SK-N-MC (cell line): ENCODE results near the gene SGCE.

ENCODE experiments used
- DNase-seq: peaks from one replicate; pipeline ENCODE4 v3.0.0-alpha.2; 2011; ENCODE audit warnings: low read depth, low spot score
- H3K27ac ChIP-seq: fragments of 200-600 bp; sonication (generic); 2 replicates; pipeline ENCODE4 v1.5.1; 2016; ENCODE audit warnings: mixed run types
- H3K36me3 ChIP-seq: fragments of 200-600 bp; sonication (generic); 2 replicates; pipeline ENCODE4 v1.6.1; 2017; ENCODE audit warnings: antibody characterized with exemption, low read length, mixed read lengths; ENCODE audit not compliant: insufficient read depth
- H3K4me3 ChIP-seq: fragments of 200-600 bp; sonication (generic); 2 replicates; pipeline ENCODE4 v1.5.1; 2016
- H3K9ac ChIP-seq: fragments of 200-600 bp; sonication (generic); 2 replicates; pipeline ENCODE4 v1.8.0; 2017; ENCODE audit warnings: mixed run types, mixed read lengths; ENCODE audit not compliant: insufficient read length
- H3K9me3 ChIP-seq: fragments of 200-600 bp; sonication (generic); 2 replicates; pipeline ENCODE4 v1.6.1; 2017; ENCODE audit warnings: low read depth, mild to moderate bottlenecking, antibody characterized with exemption, low read length, moderate library complexity, mixed read lengths
- EZH2 ChIP-seq: fragments of 200-600 bp; sonication (generic); IDR thresholded peaks from one replicate; pipeline ENCODE4 v1.6.1; 2017; ENCODE audit warnings: antibody characterized with exemption
- FOXP2 ChIP-seq: optimal IDR thresholded peaks from 2 replicates; pipeline ENCODE3; 2011; ENCODE audit warnings: mild to moderate bottlenecking, moderate library complexity; ENCODE audit not compliant: insufficient read depth; ENCODE audit errors: extremely low read length, control extremely low read depth
- POLR2AphosphoS5 ChIP-seq: IDR thresholded peaks from 2 replicates; pipeline ENCODE4 v1.6.1; 2012; ENCODE audit warnings: mild to moderate bottlenecking, low read depth, low read length, borderline replicate concordance

The SGCE gene

DNA sequence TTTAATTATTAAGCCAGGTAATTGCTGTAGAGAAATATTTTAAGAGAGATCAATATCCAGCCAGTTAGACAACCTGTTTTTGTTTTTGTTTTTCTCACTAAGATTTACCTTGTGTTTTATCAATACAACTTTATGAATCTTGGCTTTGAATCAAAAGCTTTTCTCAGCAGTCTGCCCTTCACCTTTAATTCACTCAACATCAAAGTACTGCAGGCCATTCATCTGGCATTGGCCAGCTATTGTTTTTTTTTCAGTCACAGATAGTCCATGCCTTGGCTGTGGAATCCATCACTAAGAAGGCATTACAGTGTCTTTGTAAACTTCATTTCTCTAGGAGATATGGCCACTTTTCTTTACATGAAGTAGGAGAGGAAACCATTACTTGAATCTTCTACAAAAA, 20.2 kb downstream of the SGCE start:
- no peaks in the 10 kb centered on the region for H3K36me3 ChIP-seq
- TF ChIP-seq EZH2: no peak
- no peak for TF ChIP-seq FOXP2
- no peak for TF ChIP-seq POLR2AphosphoS5
- no peak for DNase-seq
- H3K9me3 ChIP-seq: no peaks in the 10 kb centered on the region
- no peak overlapping the region for H3K9ac ChIP-seq
- no peak overlapping the region for H3K4me3 ChIP-seq
- no peak overlapping the region for H3K27ac ChIP-seq

DNA sequence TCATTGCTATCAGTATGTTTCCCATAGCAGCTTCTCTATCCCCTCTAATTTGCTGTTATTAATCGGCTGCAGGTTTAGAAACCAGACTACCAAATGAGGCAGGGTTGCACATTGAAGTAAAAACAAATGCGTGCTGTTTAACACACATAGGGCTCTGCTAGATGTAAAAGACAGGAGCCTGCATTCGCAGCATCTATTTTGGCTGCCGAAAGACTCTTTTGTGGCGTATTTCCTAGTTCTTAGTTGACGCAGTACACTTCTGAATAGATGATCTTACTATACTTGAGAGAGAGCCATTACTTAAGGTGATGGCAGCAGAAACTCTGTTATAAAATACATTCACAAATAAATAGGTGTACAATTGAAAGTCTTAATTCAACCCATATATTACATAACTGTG, 21.4 kb downstream of the SGCE start:
- no peaks in the 10 kb centered on the region for H3K36me3 ChIP-seq
- no peak for TF ChIP-seq FOXP2
- no peak for TF ChIP-seq EZH2
- TF ChIP-seq POLR2AphosphoS5: no peak
- H3K9me3 ChIP-seq: no peaks in the 10 kb centered on the region
- no peak overlapping the region for H3K4me3 ChIP-seq
- no peak overlapping the region for H3K27ac ChIP-seq
- DNase-seq: no peak
- no peak overlapping the region for H3K9ac ChIP-seq

DNA sequence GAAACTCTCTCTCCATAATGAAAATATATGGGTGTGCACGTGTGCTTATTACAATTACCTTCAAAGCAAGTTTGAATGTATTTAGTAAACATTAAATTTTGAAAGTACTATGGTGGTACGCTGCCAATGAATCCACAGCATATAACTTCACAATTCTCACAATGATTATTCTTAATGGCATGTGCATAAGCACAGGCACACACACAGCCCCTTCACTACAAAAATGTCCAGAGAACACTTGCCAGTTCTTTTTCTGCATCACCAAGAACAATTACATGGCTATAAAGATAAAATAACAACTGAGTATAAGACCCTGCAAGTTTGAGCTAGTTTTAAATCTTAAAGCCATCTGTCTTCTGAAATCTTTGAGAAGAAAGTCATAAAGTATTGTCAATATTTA, 22.2 kb downstream of the SGCE start:
- TF ChIP-seq POLR2AphosphoS5 (no peak), EZH2 (no peak), FOXP2 (no peak)
- no peak for DNase-seq
- Histone ChIP-seq H3K36me3 (no peaks in the 10 kb centered on the region), H3K27ac (no peak overlapping the region), H3K4me3 (no peak overlapping the region), H3K9me3 (no peaks in the 10 kb centered on the region), H3K9ac (no peak overlapping the region)

DNA sequence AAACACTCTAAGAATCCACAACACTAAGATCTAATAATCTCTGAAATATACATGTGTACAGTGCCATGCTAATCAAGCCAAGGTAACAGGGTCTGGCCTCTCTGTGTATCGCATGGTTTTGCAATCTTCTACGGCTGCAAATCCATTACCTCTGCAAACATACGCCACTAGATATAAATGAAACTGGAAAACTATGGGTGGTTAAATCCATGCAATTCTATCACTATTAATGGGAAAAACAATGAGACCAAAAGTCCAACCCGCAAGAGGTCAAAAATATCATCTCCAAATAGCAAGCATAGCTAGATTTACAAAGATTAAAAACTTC, 23.0 kb downstream of the SGCE start:
- no peak for DNase-seq
- Histone ChIP-seq H3K9ac (no peak overlapping the region), H3K36me3 (no peaks in the 10 kb centered on the region), H3K4me3 (no peak overlapping the region), H3K27ac (no peak overlapping the region), H3K9me3 (no peaks in the 10 kb centered on the region)
- TF ChIP-seq POLR2AphosphoS5 (no peak), FOXP2 (no peak), EZH2 (no peak)

DNA sequence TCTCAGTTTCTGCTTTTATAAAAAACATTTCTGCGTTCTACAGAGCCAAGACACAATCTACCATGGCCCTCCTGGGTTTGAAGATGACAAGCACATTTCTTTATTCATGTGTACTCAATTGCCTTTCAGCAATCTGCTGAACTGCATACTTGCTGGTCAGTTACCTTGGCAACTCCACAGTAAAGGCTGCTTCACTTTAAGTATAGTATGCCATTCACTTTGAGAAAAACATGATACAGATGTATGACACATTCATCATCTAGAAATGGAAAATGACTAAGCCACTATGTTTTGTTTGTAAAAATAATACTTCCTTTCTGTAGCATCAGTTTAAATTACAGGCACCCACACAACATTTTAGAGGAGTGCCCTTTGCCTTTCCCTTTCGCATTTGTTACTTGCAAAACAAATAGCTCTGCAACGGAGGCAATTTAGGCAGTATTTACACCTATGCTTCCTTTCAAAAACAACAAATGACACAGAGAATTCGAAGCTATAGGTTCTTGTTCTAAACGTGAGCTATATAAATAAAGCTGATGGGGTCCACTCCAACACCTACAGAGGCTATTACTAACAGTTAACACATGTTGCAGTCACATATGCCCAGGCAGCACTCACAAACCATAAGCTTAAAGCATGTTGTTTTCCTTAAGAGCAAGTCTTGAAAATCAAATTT, 23.5 kb downstream of the SGCE start:
- Histone ChIP-seq H3K36me3 (no peaks in the 10 kb centered on the region), H3K9me3 (no peaks in the 10 kb centered on the region), H3K4me3 (no peak overlapping the region), H3K9ac (no peak overlapping the region), H3K27ac (no peak overlapping the region)
- no peak for TF ChIP-seq EZH2
- no peak for TF ChIP-seq FOXP2
- no peak for TF ChIP-seq POLR2AphosphoS5
- DNase-seq: no peak

DNA sequence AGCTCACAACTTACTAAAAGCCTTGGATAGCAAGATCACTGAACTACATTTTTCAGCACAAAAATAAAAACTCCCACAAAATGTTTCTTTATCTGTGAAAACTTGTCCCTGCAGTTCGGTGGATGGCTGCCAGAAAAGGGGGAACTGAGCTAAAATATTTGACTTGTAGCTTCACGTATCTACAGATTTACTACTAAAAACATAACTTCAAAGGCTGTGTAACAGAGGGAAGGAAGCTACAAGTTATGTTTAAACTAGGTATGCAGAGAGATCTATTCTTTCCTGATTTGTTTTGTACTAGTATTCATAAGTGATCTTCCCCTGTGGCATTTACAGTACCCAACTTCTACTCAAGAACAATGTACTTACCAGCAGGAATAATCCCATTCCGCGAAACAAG, 25.1 kb downstream of the SGCE start:
- Histone ChIP-seq H3K27ac (no peak overlapping the region), H3K36me3 (no peaks in the 10 kb centered on the region), H3K9ac (no peak overlapping the region), H3K9me3 (no peaks in the 10 kb centered on the region), H3K4me3 (no peak overlapping the region)
- no peak for DNase-seq
- TF ChIP-seq POLR2AphosphoS5 (no peak), EZH2 (no peak), FOXP2 (no peak)

DNA sequence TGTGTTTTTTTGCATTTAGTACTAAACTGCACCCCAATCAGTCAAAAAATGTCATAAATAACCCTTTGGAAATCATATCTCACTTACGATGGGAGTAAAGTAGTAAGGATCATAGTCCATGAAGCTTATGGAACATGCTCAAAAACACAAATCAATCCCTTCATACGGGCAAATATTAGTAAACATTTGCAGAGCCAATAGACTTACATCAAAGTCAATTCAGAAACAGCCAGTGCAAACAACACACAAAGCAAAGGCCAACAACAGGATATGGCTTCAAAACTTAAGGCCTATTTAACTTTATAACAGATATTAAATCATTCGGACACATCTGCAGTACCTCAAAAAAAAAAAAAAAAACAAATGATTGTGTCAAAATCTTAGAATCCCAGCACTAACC, 32.1 kb downstream of the SGCE start:
- Histone ChIP-seq H3K9ac (no peak overlapping the region), H3K36me3 (no peaks in the 10 kb centered on the region), H3K27ac (no peak overlapping the region), H3K9me3 (no peaks in the 10 kb centered on the region), H3K4me3 (no peak overlapping the region)
- TF ChIP-seq FOXP2 (no peak), POLR2AphosphoS5 (no peak), EZH2 (no peak)
- no peak for DNase-seq

DNA sequence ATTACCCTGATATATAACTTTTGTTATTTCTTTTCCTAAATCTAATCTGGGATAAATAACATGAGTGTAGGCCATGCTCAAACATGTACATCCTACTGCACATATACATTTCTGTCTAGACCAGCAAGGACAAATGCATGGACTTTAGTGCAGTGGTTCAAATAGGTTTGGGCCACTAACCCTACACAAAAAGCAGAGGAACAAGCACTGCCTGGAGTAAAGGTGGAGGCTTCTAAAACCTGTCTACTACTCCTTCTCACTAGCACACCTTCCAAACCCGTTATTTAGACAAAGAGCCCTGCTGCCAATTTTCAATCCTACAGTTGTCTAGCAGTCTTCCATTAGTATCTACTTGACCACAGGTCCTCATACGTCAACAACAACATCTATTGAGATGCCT, 34.8 kb downstream of the SGCE start:
- H3K36me3 ChIP-seq: no peaks in the 10 kb centered on the region
- no peak for DNase-seq
- H3K9me3 ChIP-seq: no peaks in the 10 kb centered on the region
- TF ChIP-seq FOXP2: no peak
- TF ChIP-seq EZH2: no peak
- H3K4me3 ChIP-seq: no peak overlapping the region
- H3K9ac ChIP-seq: no peak overlapping the region
- no peak overlapping the region for H3K27ac ChIP-seq

DNA sequence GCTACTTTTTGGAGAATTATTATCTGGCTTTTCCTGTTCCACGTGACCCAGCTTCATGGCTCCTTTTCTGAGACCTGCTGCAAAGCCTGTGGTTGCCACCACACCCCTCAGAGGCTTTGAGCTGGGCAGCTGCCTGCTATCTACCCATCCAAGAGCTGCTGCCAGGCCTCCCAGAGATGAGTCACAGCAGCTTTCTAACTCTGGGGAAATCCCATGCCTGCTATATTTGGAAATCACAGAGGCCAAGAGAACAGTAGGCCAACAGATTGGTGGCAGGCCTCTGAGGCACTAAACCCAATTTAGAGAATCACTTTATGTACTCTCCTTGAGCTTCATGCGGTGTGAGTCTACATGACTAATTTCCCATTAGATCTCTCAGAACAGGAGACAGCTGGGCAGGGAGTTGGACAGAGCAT, 35.2 kb downstream of the SGCE start:
- Histone ChIP-seq H3K27ac (no peak overlapping the region), H3K9me3 (no peaks in the 10 kb centered on the region), H3K4me3 (no peak overlapping the region), H3K9ac (no peak overlapping the region), H3K36me3 (no peaks in the 10 kb centered on the region)
- TF ChIP-seq FOXP2: no peak
- no peak for TF ChIP-seq EZH2
- no peak for DNase-seq

DNA sequence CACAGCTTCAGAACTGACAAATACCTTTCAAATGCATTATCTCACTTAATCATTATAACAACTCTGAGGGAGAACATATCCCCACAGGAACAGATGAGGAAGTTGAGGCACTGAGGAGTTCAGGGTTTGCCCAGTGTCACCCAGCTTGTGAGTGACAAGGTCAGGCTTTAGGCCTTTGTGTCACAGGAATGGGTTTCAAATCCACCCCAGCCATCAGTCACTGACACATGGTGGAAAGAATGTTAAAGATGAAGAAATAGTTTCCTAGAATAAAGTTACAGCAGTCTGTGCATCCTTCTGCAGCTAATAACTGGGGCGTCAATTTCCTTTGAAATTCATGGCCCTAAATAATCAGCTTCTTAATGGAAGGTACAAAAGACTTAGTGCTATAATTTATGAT, 37.8 kb downstream of the SGCE start:
- Histone ChIP-seq H3K9me3 (no peaks in the 10 kb centered on the region), H3K36me3 (no peaks in the 10 kb centered on the region), H3K27ac (no peak overlapping the region), H3K4me3 (no peak overlapping the region), H3K9ac (no peak overlapping the region)
- TF ChIP-seq EZH2 (no peak), FOXP2 (no peak), POLR2AphosphoS5 (no peak)
- DNase-seq: no peak
